Upper lobe of left lung (tissue), 4 donors: Measurements from ENCODE around the gene PGRMC2.

ENCODE experiments used
- CTCF ChIP-seq, 6 experiments: fragments of 450-650 bp in 4 of 6; fragments of 200-600 bp in 2 of 6; sonication (generic) in 2 of 6; IDR thresholded peaks; one replicate each; pipeline ENCODE4 v1.5.1; 2016 to 2019; ENCODE audit warnings: antibody characterized with exemption in 6 of 6
- POLR2AphosphoS5 ChIP-seq, 2 donors: sonication (generic); formaldehyde crosslinking; IDR thresholded peaks; one replicate each; pipeline ENCODE4 v1.5.1; 2017; ENCODE audit warnings: antibody characterized with exemption in 2 of 2

GRCh38 chr4:128333309-128334018 lies 45.9 kb upstream of the PGRMC2 start:
- TF ChIP-seq POLR2AphosphoS5 (IDR thresholded peaks at IDR 0.05) (no peak), CTCF (IDR thresholded peaks at IDR 0.05) (no peak)
